GM18498 (cell line): ENCODE results near the gene SSMEM1.
"Not testable (repeated sequence)": the region's sequence is repeated elsewhere in the genome, so short reads cannot be mapped to it uniquely, and the experiment has no call there.

Source experiments
- ATAC-seq: cut with Tn5 transposase; IDR thresholded peaks from one replicate; pipeline ENCODE4 v1.9.1; 2021; ENCODE audit warnings: mild to moderate bottlenecking, moderate library complexity; ENCODE audit not compliant: unreplicated experiment

SSMEM1 gene, protein sequence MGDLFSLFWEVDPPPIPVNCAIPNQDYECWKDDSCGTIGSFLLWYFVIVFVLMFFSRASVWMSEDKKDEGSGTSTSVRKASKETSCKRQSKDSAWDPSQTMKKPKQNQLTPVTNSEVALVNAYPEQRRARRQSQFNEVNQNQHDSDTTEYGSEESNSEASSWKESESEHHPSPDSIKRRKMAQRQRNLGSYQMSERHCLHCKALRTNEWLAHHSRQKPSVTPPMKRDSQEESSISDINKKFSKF

DNA sequence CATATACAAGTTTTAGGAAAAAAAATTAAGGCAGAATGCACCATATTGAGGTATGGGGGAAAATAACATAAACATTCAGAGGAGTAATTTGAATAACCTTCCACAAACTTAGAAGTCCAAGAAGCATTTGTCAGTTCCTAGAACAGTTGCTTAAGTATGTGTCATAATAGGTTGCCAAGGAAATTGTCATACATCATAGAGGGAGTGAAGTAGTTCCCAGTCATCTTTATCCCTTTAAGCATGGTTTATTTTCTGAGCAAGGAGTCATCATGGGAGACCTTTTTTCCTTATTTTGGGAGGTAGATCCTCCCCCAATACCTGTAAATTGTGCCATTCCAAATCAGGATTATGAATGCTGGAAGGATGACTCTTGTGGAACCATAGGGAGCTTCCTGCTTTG is at the start of gene SSMEM1:
Gene SSMEM1 (plus strand): TSS at position 219 of the 400 bp plus-strand sequence. CDS start 51 bp downstream, at position 270.
- no peak for ATAC-seq

DNA sequence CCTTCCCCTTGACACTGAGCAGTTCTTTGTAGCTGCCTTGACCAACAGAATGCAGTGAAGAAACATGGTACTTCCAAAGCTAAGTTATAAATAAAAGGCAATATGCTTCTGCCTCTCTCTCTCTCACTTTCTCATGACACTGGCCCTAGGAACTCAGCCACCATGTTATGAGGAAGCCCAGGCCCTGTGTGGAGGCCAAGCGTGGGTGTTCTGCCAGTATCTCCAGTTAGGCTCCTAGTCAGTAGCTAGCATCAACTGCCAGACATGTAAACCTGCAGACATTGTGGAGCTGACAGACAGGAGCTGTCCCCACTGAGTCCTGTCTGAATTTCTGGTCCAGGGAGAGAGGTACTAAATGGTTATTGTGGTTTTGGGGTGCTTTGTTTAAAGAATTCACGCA is 47.6 kb upstream of the SSMEM1 start:
- ATAC-seq = no peak

DNA sequence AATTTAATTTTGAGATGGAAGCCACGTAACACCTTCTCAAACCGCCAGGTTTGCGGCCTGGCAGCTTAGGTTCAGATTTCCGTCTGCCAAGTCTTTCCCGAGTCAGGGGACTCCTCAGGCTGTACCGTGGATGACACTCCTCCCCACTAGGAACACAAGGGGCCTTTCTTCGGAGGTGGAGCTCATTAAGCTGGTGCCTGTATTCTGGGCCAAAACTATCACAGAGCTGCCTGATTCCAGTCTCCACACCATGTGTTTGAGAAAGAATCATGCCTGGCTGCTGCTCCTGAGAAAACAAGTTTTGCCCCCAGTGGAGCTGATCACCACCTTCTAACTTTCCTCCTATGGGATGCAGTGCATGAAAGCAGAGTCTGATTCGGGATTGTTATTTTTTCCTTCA is 47.2 kb upstream of the SSMEM1 start:
- ATAC-seq = no peak

DNA sequence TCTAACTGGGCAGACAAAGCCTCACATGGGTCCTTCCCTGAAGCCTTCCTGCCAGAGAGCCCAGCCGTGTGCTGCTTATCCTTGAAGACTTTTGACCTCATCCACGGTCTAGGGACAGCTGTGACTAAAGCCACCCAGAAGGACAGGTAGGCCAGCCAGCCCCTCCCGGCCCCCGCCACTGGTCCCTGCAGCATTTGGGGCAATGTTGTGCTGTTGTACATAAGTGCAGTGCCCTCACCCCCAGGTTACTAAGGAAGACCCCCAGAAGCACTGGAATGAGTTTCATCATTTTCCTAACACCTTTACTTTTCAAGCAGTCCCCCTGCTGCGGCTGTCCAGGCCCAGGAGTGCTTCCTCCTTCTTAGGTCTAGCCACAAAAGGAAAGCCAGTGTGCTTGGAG is 45.5 kb upstream of the SSMEM1 start:
- no peak for ATAC-seq

DNA sequence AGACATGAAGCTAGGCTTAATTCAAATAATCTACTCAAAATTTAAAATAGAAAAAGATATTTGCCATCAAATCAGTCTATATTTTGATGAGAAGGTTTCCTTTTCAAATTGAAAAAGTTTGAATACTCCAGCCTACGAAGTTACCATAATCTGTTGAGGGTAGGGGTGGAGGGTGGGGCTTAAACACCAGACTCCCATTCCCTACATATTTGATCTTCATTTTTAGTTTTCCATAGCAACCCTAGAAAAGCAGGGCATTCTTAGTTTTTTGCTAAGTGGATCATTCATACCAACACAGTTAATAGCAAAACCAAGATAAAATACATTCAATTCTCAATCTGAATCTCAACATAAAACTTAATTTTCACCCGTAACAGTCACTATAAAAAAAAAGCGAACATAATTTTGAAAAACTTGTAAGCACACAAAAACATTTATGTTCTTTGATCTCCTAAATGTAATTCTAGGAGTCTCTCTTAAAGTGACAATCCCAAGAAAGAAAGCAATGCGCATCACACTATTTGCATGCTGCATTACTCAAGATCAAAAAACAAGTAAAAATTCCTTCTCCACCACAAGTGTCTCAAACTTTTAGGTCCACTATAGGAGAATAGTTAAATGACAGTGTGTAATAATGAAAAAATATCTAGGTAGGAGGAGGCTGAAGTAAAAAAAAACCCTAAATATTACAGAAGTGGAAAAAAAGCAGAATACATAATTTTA is 33.3 kb upstream of the SSMEM1 start:
- ATAC-seq = no peak

DNA sequence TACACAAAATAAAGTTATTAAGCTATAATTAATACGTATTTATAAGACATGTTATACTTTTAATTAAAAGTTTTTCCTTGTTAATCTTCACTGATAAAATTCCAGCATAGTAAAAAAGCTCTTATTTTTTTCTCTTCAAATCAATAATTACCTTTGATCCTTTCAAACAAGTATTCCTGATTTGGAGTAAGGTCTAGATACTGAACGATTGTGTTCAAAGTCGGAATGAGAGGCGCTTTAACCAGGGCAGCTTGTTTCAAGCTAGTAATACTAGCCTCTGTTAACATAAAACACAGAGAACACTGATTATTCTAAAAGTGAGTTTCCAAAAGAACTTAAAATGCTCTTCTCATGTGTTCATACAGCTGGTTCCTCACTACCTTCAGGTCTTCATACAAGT is 29.4 kb upstream of the SSMEM1 start:
- no peak for ATAC-seq

DNA sequence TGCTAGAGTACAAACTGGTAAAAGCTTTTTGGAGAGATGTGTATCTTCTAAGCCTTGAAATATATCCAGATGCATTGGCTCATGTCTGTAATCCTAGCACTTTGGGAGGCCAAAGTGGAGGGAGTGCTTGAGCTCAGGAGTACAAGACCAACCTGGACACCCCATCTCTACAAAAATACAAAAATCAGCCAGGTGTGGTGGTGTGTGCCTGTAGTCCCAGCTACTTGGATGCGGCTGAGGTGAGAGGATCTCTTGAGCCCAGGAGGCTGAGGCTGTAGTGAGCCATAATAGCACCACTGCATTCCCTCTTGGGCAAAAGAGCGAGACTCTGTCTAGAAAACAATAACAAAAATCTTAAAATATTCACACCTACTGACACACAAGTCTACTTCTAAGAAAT is 28.0 kb upstream of the SSMEM1 start:
- no peak for ATAC-seq

DNA sequence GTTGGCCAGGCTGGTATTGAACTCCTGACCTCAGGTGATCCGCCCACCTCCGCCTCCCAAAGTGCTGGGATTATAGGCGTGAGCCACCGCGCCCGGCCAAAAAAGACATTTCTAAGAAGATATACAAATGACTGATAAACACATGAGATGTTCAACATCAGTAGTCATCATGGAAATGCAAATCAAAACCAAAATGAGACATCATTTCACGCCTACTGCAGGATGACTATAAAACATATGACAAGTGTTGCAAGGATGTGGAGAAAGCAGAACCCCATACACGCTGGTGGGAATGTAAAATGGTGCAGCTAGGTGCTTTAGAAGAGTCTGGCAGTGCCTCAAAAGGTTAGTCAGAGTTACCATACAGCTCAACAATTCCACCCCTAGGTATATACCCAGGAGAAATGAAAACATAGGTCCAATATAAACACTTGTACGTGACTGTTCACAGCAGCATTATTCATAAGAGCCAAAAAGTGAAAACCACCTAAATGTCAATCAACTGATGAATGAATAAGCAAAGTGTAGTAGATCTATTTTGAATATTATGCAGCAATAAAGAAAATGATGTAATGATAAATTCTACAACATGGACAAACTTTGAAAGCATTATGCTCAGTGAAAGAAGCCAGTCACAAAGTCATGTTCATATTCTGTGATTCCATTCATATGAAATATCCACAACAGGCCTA is 26.9 kb upstream of the SSMEM1 start:
- no peak for ATAC-seq

DNA sequence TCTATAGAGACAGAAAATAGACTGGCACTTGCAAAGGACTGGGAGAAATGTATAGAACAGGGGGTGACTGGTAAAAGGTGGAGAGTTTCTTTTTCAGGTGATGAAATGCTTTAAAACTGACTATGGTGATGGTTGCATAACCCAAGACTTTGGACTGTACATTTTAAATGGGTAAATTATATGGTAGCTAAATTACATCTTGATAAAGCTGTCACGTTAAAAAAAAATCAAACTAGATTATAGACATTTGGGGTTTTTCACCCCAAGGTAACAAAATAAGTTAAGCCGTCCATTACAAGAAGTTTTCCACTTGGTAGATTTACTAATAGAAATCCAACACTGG is 26.4 kb upstream of the SSMEM1 start:
- no peak for ATAC-seq

DNA sequence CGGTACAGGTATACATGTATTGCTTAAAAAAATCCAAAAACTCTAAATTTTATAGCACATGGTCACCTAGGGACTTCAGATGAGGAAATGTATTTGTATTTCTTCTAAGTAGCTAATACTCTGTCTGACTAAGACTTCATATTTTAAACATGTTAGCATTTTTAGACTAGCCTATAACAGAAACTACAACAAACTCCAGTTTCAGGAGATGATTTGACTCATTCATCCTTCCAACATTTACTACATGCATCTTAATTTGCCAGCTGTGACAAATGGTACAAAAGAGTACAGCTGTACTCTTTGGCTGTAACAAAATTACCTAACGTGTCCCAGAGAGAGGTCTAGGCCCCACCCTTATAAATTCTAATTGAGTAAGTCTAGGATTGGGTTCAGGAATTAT is 24.7 kb upstream of the SSMEM1 start:
- peak; percentile 67 for ATAC-seq

DNA sequence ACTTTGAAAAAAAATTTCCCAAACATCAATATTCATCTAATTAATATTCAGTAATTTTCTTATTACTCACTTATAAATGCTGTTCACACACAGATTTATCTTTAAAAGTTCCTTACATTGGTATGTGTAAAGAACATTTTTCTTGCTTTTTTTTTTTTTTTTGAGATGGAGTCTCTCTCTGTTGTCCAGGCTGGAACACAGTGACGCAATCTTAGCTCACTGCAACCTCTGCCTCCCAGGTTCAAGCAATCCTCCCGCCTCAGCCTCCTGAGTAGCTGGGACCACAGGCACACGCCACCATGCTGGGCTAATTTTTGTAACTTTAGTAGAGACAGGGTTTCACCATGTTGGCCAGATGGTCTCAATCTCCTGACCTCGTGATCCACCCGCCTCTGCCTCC is 23.3 kb upstream of the SSMEM1 start:
- not testable (repeated sequence) for ATAC-seq

DNA sequence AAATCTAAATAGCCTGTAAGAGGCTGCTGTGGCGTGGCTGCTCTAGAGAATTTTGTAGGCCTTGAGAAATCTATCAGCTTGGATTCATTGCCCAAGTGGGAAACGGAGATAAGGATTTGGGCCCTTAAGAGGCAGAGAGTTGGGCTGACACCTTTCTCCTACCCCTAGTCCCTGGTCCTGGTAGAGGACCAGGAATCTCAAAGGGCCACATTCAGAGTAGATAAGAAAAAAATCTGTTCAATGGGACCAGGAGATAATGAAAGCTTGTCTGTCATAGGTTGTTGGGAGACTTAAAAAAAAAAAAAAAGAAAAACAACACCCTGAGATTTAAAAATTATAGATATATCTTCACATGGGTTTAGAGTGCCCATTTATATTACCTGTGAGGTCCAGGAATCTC is 20.3 kb upstream of the SSMEM1 start:
- ATAC-seq = no peak

DNA sequence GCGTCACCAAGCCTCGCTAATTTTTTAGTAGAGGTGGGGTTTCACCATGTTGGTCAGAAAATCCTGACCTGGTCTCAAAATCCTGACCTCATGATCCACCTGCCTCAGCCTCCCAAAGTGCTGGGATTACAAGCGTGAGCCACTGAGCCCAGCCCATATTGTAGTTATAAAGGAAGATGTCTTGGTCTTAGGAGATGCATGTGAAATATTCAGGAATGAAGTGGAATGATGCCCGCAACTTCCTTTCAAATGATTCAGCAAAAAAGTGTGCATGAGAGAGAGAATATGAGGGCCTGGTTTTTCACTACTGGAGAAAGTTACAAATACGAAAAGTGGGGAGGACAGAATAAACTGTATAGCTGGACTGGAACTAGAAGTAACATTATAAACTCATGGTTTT is 18.3 kb upstream of the SSMEM1 start:
- ATAC-seq = no peak

DNA sequence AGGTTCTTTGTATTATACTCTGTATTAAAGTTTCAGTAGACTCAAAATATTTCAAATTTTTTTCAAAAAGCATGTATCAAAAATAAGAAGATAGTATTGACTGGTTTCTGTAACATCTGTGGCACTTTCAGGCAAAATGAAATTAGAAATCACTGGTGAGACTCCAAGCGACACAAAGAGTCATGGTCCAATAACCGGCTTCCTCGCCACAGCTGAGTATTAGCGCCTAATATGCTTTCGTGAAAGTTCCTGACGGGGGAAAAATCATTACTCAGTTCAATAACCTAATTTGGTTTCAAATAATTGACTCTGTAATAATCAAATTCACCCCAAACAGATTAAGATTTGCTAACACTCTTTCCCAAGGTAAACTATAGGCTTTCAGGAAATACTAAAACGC is 15.9 kb upstream of the SSMEM1 start:
- ATAC-seq = no peak

DNA sequence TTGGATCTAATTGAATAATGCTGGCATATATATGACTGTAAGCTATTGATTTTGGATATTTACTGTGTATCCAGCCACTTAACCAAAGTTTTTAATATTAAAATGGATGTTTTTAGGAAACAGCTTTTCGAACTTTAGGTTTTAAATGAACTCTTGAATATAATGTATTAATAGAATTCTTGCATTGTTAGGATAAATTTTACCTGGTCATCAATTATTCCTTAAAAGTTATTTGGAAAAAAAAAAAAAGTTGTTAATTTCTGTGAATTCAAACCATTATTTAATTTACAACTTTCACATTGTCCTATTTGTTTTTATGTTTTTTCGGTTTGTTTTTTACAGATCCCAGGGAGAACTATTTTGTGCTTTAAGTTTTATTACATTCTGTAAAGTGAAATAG is 12.3 kb upstream of the SSMEM1 start:
- no peak for ATAC-seq

DNA sequence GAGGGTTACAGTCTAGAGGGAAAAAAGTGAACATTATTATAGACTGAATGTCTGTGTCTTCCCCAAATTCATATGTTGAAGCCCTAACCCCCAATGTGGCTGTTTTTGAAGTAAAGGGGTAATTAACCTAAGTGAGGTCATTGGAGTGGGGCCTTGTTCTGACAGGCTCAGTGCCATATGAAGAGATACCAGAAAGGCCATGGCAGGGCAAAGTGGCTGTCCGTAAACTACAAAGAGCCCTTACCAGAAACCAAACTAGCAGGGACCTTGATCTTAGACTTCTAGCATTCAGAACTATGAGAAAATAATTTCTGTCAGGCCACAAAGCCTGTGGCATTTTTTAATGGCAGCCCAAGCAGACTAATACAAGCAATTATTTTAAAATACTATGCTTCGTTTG is 11.2 kb upstream of the SSMEM1 start:
- no peak for ATAC-seq

DNA sequence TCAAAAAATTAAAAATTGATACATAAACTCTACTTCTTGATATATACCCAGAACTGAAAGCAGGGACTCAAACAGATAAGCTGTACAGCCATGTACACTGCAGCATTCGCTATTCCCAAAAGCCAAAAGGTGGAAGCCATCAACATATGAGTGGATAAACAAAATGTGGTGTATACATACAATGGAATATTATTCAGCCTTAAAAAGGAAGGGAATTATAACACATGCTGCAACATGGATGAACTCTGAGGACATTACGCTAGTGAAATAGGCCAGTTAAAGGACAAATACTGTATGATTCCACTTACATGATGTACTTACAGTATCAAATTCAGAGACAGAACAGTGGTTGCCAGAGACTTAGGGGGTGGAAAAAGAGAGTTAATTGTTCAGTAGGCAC is 10.6 kb upstream of the SSMEM1 start:
- ATAC-seq = no peak

DNA sequence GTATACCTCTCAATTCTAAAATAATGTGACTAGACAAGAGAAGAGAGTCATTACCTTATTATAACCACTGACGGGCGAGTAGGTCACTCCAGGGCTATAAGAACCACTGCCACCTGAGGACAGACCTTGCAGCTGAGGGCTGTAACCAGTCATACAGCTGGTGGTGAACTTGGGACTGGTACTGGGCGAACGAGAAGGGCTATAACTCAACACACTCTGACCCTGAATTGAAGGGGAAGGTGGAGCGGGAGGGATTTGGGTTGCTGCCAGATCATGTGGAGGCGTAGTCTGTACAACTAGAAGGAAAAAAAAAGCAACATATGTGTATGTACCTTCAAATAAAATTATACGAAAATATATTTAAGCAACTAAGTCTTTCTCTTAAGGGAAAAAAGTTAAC is 5.9 kb upstream of the SSMEM1 start:
- no peak for ATAC-seq

DNA sequence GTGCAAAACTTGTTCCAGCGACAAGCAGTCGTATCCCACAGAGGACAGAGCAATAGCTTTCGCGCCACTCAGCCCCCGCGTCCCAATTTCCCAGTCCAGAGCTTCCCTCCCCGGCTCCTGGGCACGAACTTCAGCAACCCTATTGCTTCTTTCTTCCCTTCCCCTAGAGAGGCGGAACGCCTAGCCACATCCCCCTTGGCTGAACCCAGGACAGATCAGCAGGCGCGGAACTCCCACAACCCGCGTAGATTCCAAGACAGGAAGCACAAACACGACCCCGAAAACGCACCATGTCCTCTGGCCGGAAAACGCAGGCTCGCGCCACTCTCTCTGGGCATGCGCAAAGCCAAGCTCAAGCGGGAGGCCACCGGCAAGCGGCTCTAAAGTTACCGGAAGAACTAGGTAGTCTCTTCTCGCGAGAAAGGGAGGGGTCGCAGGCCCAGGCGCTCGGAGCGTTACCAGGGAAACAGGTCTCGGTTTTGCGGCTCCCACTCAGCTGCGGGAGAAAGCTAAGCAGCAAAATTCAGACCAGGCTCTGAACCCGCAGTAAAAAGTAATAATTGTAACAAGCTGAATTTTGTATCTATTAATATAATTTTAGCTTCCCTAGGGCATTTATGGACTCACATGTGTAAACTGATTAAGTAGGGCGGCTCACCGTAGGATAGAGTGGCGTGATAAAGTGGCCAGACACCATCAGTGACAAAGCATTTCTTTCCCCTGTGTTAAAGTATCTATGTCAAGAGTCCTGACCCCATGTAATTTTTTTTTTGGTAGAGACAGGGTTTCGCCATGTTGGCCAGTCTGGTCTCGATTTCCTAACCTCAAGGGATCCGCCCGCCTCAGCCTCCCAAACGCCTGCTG is 2.3 kb upstream of the SSMEM1 start, which contains the start of gene TMEM209:
Gene TMEM209 (minus strand): TSS at position 323 of the 864 bp plus-strand sequence. CDS start 31 bp downstream, at position 292.
- peak; percentile 97 for ATAC-seq

DNA sequence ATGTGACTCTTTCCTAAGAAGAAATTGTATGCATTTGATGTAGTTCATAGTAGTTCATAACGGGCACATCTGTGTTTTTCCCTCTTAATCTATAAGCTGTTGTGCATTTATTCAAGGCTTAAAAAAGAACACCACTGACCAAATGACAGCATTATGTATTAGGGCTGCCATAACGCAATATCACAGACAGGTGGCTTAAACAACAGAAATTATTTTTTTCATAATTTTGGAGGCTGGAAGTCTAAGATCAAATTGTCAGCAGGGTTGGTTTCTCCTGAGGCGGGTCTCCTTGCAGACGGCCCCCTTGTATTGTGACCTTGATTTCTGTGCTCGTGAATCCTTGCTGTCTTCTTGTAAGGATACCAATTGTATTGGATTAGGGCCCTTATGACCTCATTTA is 627 bp upstream of the SSMEM1 start:
- ATAC-seq = no peak

DNA sequence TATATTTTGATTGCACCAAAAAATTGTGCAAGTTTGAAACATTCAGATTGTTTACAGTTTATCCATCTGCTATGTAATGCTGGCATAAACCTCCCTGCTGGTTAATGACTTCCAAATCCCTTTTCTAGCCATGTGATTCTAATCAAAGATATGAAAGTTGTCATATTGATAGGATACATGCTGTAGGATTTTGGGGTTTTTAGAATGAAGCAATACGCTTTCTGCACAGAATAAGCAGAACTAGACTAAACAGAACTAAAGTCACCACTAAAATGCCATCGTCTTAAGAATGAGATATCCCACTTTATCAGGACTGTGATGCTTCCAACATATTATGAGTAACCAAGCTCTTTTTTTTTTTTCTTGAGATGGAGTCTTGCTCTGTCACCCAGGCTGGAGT is 856 bp downstream of the SSMEM1 start:
- ATAC-seq = no peak
